ENCODE measurements around the gene AARS1.
"Not testable (repeated sequence)": the region's sequence is repeated elsewhere in the genome, so short reads cannot be mapped to it uniquely, and the experiment has no call there.

Gene AARS1

GRCh38 chr16:70289229-70290094 lies at the start of gene AARS1:
Gene AARS1, minus strand, starts transcription at chr16:70289506. Its CDS starts 6,743 bp downstream, at chr16:70282763.
- DNase-seq, result peak; percentile 93 to 100 (median 96)
- intact Hi-C loops (cut with DNase I), result no loop called here

DNA sequence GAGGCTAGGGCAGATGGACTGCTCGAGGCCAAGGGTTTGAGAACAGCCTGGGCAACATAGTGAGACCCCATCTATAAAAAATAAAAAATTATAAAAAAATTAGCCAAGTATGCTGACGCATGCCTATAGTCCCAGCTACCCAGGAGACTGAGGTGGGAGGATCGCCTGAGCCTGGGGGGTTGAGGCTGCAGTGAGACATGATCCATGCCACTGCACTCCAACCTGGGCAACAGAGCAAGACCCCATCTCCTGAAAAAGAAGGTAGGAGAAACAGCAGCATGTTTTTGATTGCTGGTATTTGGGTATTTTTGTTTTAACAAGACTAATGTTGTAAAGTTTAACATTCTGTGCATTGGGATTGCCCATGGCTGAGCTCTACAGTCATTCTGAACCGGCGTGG lies 48.5 kb upstream of the AARS1 start:
- intact Hi-C loops (cut with DNase I), result no loop called here
- DNase-seq, result peak in 1 of 10 donors; percentile 32

DNA sequence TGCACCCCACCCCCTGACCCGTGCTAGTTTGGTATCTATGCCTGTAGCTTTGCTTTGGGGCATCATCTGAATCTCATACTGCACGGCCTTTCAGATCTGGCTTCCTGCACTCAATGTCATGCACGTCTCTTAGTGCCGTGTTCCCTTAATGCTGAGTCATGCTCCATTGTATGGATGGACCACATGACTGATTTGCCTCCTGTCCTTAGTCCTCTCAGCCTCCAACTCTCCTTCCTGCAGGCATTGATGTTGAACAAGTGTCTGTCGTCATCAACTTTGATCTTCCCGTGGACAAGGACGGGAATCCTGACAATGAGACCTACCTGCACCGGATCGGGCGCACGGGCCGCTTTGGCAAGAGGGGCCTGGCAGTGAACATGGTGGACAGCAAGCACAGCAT lies 43.4 kb upstream of the AARS1 start:
- intact Hi-C loops (cut with DNase I), result not testable (repeated sequence)

GRCh38 chr16:70331588-70332358 lies 42.5 kb upstream of the AARS1 start:
- intact Hi-C loops (cut with DNase I), result no loop called here
- DNase-seq, result peak in 8 of 10 donors; percentile 17 to 86 (median 36)

More for the DNA sequence above, 43.4 kb upstream of the AARS1 start:
- not testable (repeated sequence) for DNase-seq

- peak in 2 of 10 donors; percentile 15 to 23 for DNase-seq
- intact Hi-C loops (cut with DNase I), result no loop called here
Observed at GRCh38 chr16:70331091-70331490, 41.8 kb upstream of the AARS1 start.

- DNase-seq, result no peak
- intact Hi-C loops (cut with DNase I), result no loop called here
Observed at GRCh38 chr16:70324998-70325747, 35.9 kb upstream of the AARS1 start.

DNA sequence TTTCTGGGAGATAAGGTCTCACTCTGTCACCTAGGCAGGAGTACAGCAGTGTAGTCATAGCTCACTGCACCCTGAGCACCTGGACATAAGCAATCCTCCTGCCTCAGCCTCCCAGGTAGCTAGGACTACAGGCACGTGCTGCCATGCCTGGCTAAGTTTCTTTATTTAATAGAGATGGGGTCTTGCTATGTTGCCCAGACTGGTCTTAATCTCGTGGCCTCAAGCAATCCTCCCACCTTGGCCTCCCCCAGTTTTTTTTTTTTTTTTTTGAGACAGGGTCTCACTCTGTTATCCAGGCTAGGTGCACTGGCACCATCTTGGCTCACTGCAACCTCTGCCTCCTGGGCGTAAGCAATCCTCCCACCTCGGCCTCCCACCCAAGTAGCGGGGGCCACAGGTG lies 30.8 kb upstream of the AARS1 start:
- DNase-seq, result peak in 2 of 10 donors; percentile 6 to 38
- intact Hi-C loops (cut with DNase I), result no loop called here

DNA sequence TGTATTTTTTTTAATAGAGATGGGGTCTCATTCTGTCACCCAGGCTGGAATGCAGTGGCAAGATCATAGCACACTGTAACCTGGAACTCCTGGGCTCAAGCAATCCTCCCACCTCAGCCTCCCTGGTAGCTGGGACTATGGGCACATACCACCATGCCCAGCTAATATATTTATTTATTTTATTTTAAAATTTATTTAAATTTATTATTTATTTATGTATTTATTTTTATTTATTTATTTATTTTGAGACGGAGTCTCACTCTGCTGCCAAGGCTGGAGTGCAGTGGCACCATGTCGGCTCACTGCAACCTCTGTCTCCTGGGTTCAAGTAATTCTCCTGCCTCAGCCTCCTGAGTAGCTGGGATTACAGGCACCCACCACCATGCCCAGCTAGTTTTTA lies 18.4 kb upstream of the AARS1 start:
- intact Hi-C loops (cut with DNase I), result not testable (repeated sequence)
- DNase-seq, result peak in 1 of 10 donors; percentile 8

DNA sequence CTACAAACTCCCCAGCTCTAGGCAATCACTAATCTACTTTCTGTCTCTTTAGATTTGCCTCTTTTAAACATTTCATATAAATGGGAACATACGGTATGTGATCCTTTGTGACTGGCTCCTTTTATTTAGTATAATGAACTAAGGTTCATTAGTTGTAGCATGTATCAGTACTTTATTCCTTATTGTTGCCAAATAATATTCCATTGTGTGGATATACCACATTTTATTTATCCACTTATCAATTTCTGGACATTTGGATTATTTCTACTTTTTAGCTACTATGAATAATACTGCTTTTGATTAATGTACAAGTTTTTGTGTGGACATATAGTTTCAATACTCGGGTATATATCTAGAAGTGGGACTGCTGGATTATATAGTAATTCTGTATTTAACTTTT lies 17.6 kb upstream of the AARS1 start:
- DNase-seq, result no peak
- intact Hi-C loops (cut with DNase I), result no loop called here

GRCh38 chr16:70304892-70305448 lies 15.7 kb upstream of the AARS1 start:
- no peak for DNase-seq
- intact Hi-C loops (cut with DNase I), result no loop called here

DNA sequence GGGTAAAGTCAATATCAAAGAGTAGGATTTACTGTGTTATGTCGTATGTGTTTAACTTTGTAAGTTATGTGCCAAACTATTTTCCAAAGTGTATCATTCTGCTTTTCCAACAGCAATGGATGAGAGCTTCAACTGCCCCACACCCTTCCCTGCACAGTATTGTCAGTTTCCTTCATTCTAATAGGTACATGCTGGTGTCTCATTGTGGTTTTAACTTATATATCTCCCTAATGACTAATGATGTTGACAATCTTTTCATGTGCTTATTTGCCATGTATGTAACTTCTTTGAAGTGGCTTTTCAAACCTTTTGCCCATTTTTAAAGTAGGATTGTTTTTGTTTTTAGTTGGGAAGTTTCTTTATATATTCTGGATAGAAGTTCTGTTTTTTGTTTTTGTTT lies 13.4 kb upstream of the AARS1 start:
- no peak for DNase-seq
- intact Hi-C loops (cut with DNase I), result no loop called here

DNA sequence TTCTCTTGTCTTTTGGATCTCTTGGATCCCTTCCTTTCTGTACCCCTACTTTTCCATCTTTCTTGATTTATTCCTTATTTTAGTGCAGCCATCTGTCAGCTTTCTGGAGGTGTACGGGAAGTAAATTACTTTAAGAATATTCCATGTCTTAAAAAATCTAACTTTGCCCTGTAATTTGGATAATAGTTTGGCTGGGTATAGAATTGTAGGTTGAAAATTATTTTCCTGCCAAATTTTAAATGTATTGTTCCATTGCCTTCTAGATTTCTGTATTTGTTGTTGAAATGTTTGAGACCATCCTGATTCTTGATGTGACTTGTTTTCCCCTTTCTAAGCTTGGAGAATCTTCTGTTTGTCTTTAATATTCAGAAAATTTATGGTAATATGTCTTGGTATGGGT lies 11.8 kb upstream of the AARS1 start:
- intact Hi-C loops (cut with DNase I), result no loop called here
- DNase-seq, result peak in 1 of 10 donors; percentile 3

DNA sequence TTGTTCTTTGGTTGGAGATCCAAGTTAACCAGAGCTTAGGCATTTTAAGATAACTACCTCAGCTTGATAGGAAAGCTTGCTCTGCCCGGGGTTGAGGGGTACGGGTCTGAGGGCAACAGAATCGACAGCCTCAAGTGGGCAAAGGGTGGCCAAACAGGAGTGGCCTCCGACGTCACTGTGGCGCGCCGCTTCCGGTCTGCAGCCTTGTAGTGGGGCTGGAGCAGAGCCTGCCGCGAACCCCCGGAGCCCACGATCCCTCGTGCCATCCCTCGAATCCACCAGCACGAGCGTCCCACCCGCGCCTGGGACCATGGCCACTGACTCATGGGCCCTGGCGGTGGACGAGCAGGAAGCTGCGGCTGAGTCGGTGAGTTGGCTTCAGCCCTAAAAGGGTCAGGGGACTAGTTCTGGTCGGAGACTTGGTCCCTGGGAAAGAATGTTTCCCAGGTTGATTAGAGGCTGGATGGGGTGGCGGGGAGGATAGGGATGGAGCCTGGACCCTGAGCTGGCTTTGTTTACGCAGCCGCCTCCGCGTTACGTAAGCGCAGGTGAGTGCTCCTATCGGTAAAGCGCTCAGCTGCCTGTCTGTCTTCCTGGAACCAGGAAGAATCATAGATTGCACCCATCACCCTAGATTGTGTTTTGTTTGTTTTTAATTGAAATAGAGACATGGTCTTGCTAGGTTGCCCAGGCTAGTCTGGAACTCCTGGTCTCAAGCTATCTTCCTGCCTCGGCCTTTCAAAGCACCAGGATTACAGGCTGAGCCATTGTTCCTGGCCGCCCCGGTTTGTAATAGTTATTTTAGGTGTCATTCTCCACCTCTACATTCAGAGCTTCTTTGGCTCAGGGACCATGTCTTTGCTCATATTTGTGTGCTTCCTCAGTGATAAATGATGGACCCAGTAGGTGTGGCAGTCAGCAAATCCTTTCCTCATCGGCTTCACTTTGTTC lies 10.0 kb upstream of the AARS1 start, which contains the start of gene DDX19B:
Gene DDX19B, plus strand, starts transcription at position 199 of the 951 bp plus-strand sequence. Its CDS starts 112 bp downstream, at position 311.
- peak; percentile 69 to 98 (median 84) for DNase-seq
- intact Hi-C loops (cut with DNase I), result loop anchor here (5.0 kb wide), 1 partner anchor 48 kb away; the partner anchor contains the start of gene DDX19A

DNA sequence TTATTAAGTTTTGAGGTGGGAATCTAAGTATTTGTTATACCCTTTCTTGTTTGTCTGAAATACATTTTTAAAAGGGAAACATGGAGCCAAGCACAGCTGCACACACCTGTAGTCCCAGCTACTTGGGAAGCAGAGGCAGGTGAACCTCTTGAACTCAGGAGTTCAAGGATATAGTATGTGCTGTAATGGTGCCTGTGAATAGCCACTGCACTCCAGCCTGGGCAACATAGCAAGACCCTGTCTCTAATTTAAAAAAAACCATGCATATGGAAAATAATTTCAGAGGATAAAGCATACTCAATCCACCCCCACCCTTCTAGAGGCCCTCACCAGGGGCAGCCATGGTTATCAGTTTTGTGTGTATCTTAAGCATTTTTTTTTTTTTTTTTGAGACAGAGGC lies 6.3 kb upstream of the AARS1 start:
- intact Hi-C loops (cut with DNase I), result loop anchor here (5.0 kb wide), 1 partner anchor 52 kb away; the partner anchor contains the start of gene DDX19A
- DNase-seq, result peak in 1 of 10 donors; percentile 2

- intact Hi-C loops (cut with DNase I), result loop anchor here (5.0 kb wide), 1 partner anchor 53 kb away; the partner anchor contains the start of gene DDX19A
- DNase-seq, result peak in 2 of 10 donors; percentile 57 to 74
Observed at GRCh38 chr16:70294385-70295025, 5.2 kb upstream of the AARS1 start.

DNA sequence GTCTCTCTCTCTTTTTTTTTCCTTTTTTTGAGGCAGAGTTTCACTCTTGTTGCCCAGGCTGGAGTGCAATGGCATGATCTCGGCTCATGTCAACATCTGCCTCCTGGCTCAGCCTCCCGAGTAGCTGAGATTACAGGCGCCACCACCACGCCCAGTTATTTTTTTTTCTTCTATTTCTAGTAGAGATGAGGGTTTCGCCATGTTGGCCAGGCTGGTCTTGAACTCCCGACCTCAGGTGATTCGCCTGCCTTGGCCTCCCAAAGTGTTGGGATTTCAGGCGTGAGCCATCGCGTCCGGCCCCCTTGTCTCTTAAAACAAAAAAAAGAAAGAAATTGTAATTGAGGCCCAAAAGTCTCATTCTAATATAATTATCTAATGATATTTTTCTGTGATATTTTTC lies 2.8 kb upstream of the AARS1 start:
- DNase-seq, result peak in 1 of 10 donors; percentile 22
- intact Hi-C loops (cut with DNase I), result not testable (repeated sequence)

DNA sequence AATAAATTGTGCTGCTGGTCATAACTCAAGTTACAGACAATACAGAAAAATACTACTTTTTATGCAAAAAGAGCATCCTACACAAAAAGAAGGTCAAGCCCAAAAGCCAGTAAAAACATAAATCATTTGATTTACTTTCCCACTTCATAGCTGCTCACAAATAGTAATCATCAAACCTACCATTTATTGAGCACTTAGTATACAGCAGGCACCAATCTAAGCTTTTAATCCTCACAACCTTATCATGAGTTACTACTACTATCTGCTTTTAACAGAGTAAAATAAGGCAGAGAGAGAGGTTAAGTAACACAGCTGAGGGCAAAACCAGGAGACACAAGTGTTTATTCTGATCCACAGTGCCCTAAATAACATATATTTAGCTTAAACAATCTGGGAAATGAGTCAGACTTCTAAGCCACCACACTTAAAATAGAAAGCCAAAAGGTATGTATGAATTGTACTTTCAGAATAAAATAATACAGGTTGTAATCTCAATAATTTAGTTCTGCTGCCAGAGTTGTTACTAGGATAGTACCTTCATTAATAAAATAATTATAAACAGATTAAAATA lies 1.7 kb upstream of the AARS1 start:
- intact Hi-C loops (cut with DNase I), result no loop called here
- no peak for DNase-seq
